GM06990 (cell line): ENCODE data around the gene NUCKS1.

Experiments
- DNase-seq: peaks from one replicate; pipeline ENCODE4 v3.0.0-alpha.2; 2011; ENCODE audit not compliant: insufficient read length; ENCODE audit errors: extremely low read depth
- H3K27me3 ChIP-seq: replicated peaks from 2 replicates; pipeline ENCODE4 v1.6.0; 2011; ENCODE audit warnings: low read length; ENCODE audit not compliant: control insufficient read depth, insufficient read depth
- H3K36me3 ChIP-seq: 2 replicates; pipeline ENCODE4 v1.5.1; 2011; ENCODE audit warnings: low read length; ENCODE audit not compliant: control insufficient read depth, insufficient read depth
- H3K4me3 ChIP-seq: replicated peaks from 2 replicates; pipeline ENCODE4 v1.5.1; 2011; ENCODE audit warnings: low read depth, mild to moderate bottlenecking, control low read depth, low read length
- TF ChIP-seq, protein P1 (sequence below): IDR thresholded peaks from 2 replicates; pipeline ENCODE4 v1.5.1; 2011; ENCODE audit warnings: low read length, control low read depth, mild to moderate bottlenecking, inconsistent platforms; ENCODE audit not compliant: insufficient read depth, poor library complexity, severe bottlenecking

Gene NUCKS1

GRCh38 chr1:205709059-205709398 is 41.0 kb downstream of the NUCKS1 start:
- TF ChIP-seq, protein P1, sequence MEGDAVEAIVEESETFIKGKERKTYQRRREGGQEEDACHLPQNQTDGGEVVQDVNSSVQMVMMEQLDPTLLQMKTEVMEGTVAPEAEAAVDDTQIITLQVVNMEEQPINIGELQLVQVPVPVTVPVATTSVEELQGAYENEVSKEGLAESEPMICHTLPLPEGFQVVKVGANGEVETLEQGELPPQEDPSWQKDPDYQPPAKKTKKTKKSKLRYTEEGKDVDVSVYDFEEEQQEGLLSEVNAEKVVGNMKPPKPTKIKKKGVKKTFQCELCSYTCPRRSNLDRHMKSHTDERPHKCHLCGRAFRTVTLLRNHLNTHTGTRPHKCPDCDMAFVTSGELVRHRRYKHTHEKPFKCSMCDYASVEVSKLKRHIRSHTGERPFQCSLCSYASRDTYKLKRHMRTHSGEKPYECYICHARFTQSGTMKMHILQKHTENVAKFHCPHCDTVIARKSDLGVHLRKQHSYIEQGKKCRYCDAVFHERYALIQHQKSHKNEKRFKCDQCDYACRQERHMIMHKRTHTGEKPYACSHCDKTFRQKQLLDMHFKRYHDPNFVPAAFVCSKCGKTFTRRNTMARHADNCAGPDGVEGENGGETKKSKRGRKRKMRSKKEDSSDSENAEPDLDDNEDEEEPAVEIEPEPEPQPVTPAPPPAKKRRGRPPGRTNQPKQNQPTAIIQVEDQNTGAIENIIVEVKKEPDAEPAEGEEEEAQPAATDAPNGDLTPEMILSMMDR = no peak
- no peak overlapping the region for H3K4me3 ChIP-seq
- H3K36me3 ChIP-seq = peaks cover 1% of the 10 kb centered on the region; the same call in 1 of the 2 replicates
- H3K27me3 ChIP-seq = no peaks in the 10 kb centered on the region
- DNase-seq = no peak

GRCh38 chr1:205706601-205707502 is 43.1 kb downstream of the NUCKS1 start:
- TF ChIP-seq, protein P1 = no peak
- H3K36me3 ChIP-seq = peaks cover 1% of the 10 kb centered on the region; the same call in 1 of the 2 replicates
- no peak overlapping the region for H3K4me3 ChIP-seq
- no peaks in the 10 kb centered on the region for H3K27me3 ChIP-seq
- DNase-seq = no peak

- TF ChIP-seq, protein P1 = no peak
- no peak for DNase-seq
- peaks cover 1% of the 10 kb centered on the region; the same call in 1 of the 2 replicates for H3K36me3 ChIP-seq
- no peaks in the 10 kb centered on the region for H3K27me3 ChIP-seq
- no peak overlapping the region for H3K4me3 ChIP-seq
These were observed 45.1 kb downstream of the NUCKS1 start for GRCh38 chr1:205704903-205705302.

GRCh38 chr1:205703072-205703471 is 46.9 kb downstream of the NUCKS1 start:
- no peak for DNase-seq
- Histone ChIP-seq H3K4me3 (no peak overlapping the region), H3K27me3 (no peaks in the 10 kb centered on the region), H3K36me3 (no peaks in the 10 kb centered on the region)
- TF ChIP-seq, protein P1 = no peak

- DNase-seq = no peak
- no peaks in the 10 kb centered on the region; the same call in 1 of the 2 replicates for H3K27me3 ChIP-seq
- H3K4me3 ChIP-seq = no peak overlapping the region
- TF ChIP-seq, protein P1 = no peak
- H3K36me3 ChIP-seq = no peaks in the 10 kb centered on the region
These were observed 48.1 kb downstream of the NUCKS1 start for GRCh38 chr1:205701891-205702290.

DNA sequence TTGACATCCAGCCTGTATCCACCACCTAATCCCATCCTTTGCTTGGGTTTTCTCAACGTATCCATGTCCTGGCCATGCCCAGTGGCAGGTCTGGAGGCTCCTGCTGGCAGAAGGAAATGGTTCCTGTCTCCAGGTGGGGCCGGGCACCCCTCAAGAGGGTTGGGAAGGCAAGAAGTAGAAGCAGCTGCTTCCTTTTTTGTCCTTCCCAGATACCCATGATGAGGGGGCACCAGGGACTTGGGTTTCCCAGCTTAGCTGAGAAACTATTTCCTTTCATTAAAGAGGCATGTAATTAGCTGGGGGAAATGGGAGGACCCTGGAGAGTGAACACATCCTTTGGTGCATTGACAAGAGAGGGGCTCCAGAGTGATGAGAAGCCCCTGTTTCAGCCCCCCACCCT is 48.6 kb downstream of the NUCKS1 start:
- Histone ChIP-seq H3K27me3 (no peaks in the 10 kb centered on the region; the same call in 1 of the 2 replicates), H3K4me3 (no peak overlapping the region), H3K36me3 (no peaks in the 10 kb centered on the region)
- TF ChIP-seq, protein P1 = no peak
- DNase-seq = no peak
